Endodermal cell (in vitro differentiated cells): Measurements from ENCODE around the gene TMEM87B. TPM values are rescaled to one million over a fixed set of nuclear protein-coding genes. Genes with fewer than 3 reads are reported as not detected.
A peak's percentile ranks its signal among the peaks of the same experiment; 100 is the strongest.
"Not testable (repeated sequence)": the region's sequence is repeated elsewhere in the genome, so short reads cannot be mapped to it uniquely, and the experiment has no call there.

ENCODE experiments used
- DNase-seq: peaks from one replicate; pipeline ENCODE4 v3.0.0-alpha.2; 2017
- H3K27ac ChIP-seq: 2 replicates; pipeline ENCODE4 v1.5.1; 2013; ENCODE audit warnings: mild to moderate bottlenecking, low read depth, low read length, moderate library complexity
- H3K27me3 ChIP-seq: 2 replicates; pipeline ENCODE4 v1.6.1; 2013; ENCODE audit warnings: mild to moderate bottlenecking, low read length, moderate library complexity; ENCODE audit not compliant: insufficient read depth, control insufficient read depth, poor library complexity, severe bottlenecking
- H3K36me3 ChIP-seq: 2 replicates; pipeline ENCODE4 v1.7.0; 2013; ENCODE audit warnings: mild to moderate bottlenecking, low read length, moderate library complexity; ENCODE audit not compliant: control insufficient read depth, insufficient read depth
- H3K4me1 ChIP-seq: one replicate; pipeline ENCODE4 v1.7.0; 2013; ENCODE audit warnings: low read length; ENCODE audit not compliant: control insufficient read depth, insufficient read depth
- H3K4me3 ChIP-seq: 2 replicates; pipeline ENCODE4 v1.5.1; 2013; ENCODE audit warnings: mild to moderate bottlenecking, low read length, moderate library complexity
- H3K9ac ChIP-seq: 2 replicates; pipeline ENCODE4 v1.6.1; 2013; ENCODE audit warnings: mild to moderate bottlenecking, low read length, moderate library complexity; ENCODE audit not compliant: poor library complexity, severe bottlenecking; ENCODE audit errors: extremely low read depth
- H3K9me3 ChIP-seq: 2 replicates; pipeline ENCODE4 v1.6.1; 2013; ENCODE audit warnings: mild to moderate bottlenecking, low read length, moderate library complexity; ENCODE audit not compliant: control insufficient read depth
- H3K27ac Mint-ChIP-seq: 2 replicates; pipeline ENCODE4 v1.8.0; 2020; ENCODE audit warnings: mixed read lengths
- H3K27me3 Mint-ChIP-seq: 2 replicates; pipeline ENCODE4 v1.8.0; 2021; ENCODE audit warnings: mild to moderate bottlenecking, mixed read lengths; ENCODE audit not compliant: insufficient read depth
- H3K36me3 Mint-ChIP-seq: 2 replicates; pipeline ENCODE4 v1.8.0; 2020; ENCODE audit warnings: low read depth, mixed read lengths
- H3K4me1 Mint-ChIP-seq: 2 replicates; pipeline ENCODE4 v1.8.0; 2020; ENCODE audit warnings: mixed read lengths
- H3K4me3 Mint-ChIP-seq: 2 replicates; pipeline ENCODE4 v1.8.0; 2020; ENCODE audit warnings: mild to moderate bottlenecking, moderate library complexity, mixed read lengths
- H3K9me3 Mint-ChIP-seq: 2 replicates; pipeline ENCODE4 v1.8.0; 2020; ENCODE audit warnings: mild to moderate bottlenecking, mixed read lengths
- CTCF ChIP-seq: fragments of 200-600 bp; sonication (generic); conservative IDR thresholded peaks from 2 replicates; pipeline ENCODE4 v1.5.0; 2021; ENCODE audit warnings: antibody characterized with exemption, mild to moderate bottlenecking
- WGBS, 2 experiments: methylation state at CpG; one replicate each; pipeline versions ENCODE4 v1.1.5 to v1.1.7; 2013; ENCODE audit warnings: missing lambda C conversion rate in 2 of 2, mixed read lengths in 1 of 2; ENCODE audit not compliant: insufficient coverage in 1 of 2, insufficient read length in 1 of 2; 5-methylcytosine and 5-hydroxymethylcytosine counted together
- total RNA-seq, 2 donors: library from RNA; stranded (reverse); fragmentation: NEBNext Ultra II Directional in 1 of 2; extraction: Animal tissue kit (Norgen Biotek cat#: 25700) in 1 of 2; gene quantifications; 2 replicates in 1 of 2; 3 replicates in 1 of 2; pipeline ENCODE4 v1.2.1, GENCODE V29; 2021

Gene TMEM87B
- total RNA-seq, 2 donors from 2014 or later, result 20.2 to 22.3 TPM

DNA sequence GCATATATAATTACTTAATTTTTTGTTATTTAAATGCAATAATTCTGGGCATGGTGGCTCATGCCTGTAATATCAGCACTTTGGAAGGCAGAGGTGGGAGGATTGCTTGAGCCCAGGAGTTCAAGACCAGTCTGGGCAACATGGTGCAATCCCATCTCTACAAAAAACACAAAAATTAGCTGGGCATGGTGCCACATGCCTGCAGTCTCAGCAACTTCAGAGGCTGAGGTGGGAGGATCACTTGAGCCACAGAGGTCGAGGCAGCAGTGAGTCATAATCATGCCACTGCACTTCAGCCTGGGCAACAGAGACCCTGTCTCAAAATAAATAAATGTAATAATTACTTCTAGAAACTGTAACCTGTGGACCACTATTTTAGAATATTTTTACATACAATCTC, 21.5 kb upstream of the TMEM87B start:
- no peak overlapping the region for H3K4me3 ChIP-seq
- WGBS, 2 experiments, result 90% methylated on average over 1 of the region's 1 CpG; no CpG with 5 or more reads in 1 of the 2 experiments
- peaks cover 20% of the 10 kb centered on the region for H3K36me3 Mint-ChIP-seq
- no peak overlapping the region for H3K27ac ChIP-seq
- peaks cover 58% of the 10 kb centered on the region for H3K9me3 ChIP-seq
- H3K4me3 Mint-ChIP-seq, result no peak overlapping the region
- no peak overlapping the region for H3K9ac ChIP-seq
- TF ChIP-seq CTCF, result no peak
- peaks cover 33% of the 10 kb centered on the region for H3K9me3 Mint-ChIP-seq
- DNase-seq, result no peak
- H3K4me1 ChIP-seq, result no peaks in the 10 kb centered on the region
- H3K27me3 ChIP-seq, result no peaks in the 10 kb centered on the region
- H3K4me1 Mint-ChIP-seq, result peaks cover 10% of the 10 kb centered on the region
- H3K27ac Mint-ChIP-seq, result no peak overlapping the region
- H3K36me3 ChIP-seq, result peaks cover 14% of the 10 kb centered on the region
- H3K27me3 Mint-ChIP-seq, result no peaks in the 10 kb centered on the region

GRCh38 chr2:112034924-112035323, 20.1 kb upstream of the TMEM87B start:
- H3K9me3 ChIP-seq, result peaks cover 62% of the 10 kb centered on the region
- DNase-seq, result no peak

GRCh38 chr2:112035786-112036185, 19.3 kb upstream of the TMEM87B start:
- WGBS, 2 experiments, result 100% methylated on average over 1 of the region's 1 CpG
- H3K36me3 ChIP-seq, result no peaks in the 10 kb centered on the region
- peaks cover 2% of the 10 kb centered on the region for H3K36me3 Mint-ChIP-seq
- no peak for TF ChIP-seq CTCF
- no peak overlapping the region for H3K27ac ChIP-seq
- no peaks in the 10 kb centered on the region for H3K27me3 Mint-ChIP-seq
- no peak overlapping the region for H3K4me3 Mint-ChIP-seq
- DNase-seq, result no peak
- H3K9me3 Mint-ChIP-seq, result peaks cover 36% of the 10 kb centered on the region
- H3K9me3 ChIP-seq, result peaks cover 60% of the 10 kb centered on the region
- H3K4me1 ChIP-seq, result no peaks in the 10 kb centered on the region
- peaks cover 25% of the 10 kb centered on the region for H3K4me1 Mint-ChIP-seq
- H3K27me3 ChIP-seq, result no peaks in the 10 kb centered on the region
- H3K4me3 ChIP-seq, result peak overlapping the region; percentile 75
- H3K27ac Mint-ChIP-seq, result no peak overlapping the region
- H3K9ac ChIP-seq, result no peak overlapping the region

More at GRCh38 chr2:112034924-112035323, 20.1 kb upstream of the TMEM87B start:
- H3K36me3 Mint-ChIP-seq, result peaks cover 8% of the 10 kb centered on the region
- Histone ChIP-seq H3K27ac (no peak overlapping the region), H3K4me1 (no peaks in the 10 kb centered on the region), H3K27me3 (no peaks in the 10 kb centered on the region), H3K36me3 (peaks cover 3% of the 10 kb centered on the region), H3K4me3 (no peak overlapping the region), H3K9ac (no peak overlapping the region)
- no peak overlapping the region for H3K27ac Mint-ChIP-seq
- H3K4me1 Mint-ChIP-seq, result peaks cover 17% of the 10 kb centered on the region
- no peak for TF ChIP-seq CTCF
- H3K9me3 Mint-ChIP-seq, result peaks cover 38% of the 10 kb centered on the region
- H3K4me3 Mint-ChIP-seq, result no peak overlapping the region
- WGBS, 2 experiments, result 64 to 75% methylated on average over 2 to 3 of the region's 3 CpGs
- no peaks in the 10 kb centered on the region for H3K27me3 Mint-ChIP-seq

- not testable (repeated sequence) for H3K36me3 Mint-ChIP-seq, H3K27ac ChIP-seq, H3K4me1 ChIP-seq, H3K27me3 Mint-ChIP-seq, H3K27me3 ChIP-seq, H3K36me3 ChIP-seq, H3K4me3 Mint-ChIP-seq, H3K9ac ChIP-seq
- Mint-ChIP-seq H3K27ac (peak overlapping the region; percentile 90), H3K9me3 (peaks cover 48% of the 10 kb centered on the region), H3K4me1 (peaks cover 47% of the 10 kb centered on the region)
- Histone ChIP-seq H3K9me3 (peaks cover 58% of the 10 kb centered on the region), H3K4me3 (peak overlapping the region; percentile 75)
- WGBS, 2 experiments, result 71 to 86% methylated on average over 7 to 12 of the region's 12 CpGs
- DNase-seq, result peak; percentile 90
Measured at GRCh38 chr2:112039556-112039955, 15.5 kb upstream of the TMEM87B start.

- not testable (repeated sequence) for H3K27me3 ChIP-seq, H3K36me3 ChIP-seq, H3K36me3 Mint-ChIP-seq, H3K4me3 Mint-ChIP-seq, H3K4me1 ChIP-seq, H3K27me3 Mint-ChIP-seq, H3K9ac ChIP-seq, H3K4me3 ChIP-seq, H3K27ac ChIP-seq
- H3K9me3 Mint-ChIP-seq, result peaks cover 49% of the 10 kb centered on the region
- H3K4me1 Mint-ChIP-seq, result peaks cover 47% of the 10 kb centered on the region
- peak overlapping the region; percentile 90 for H3K27ac Mint-ChIP-seq
- DNase-seq, result peak; percentile 80
- peaks cover 58% of the 10 kb centered on the region for H3K9me3 ChIP-seq
- WGBS, 2 experiments, result 47 to 51% methylated on average over 2 of the region's 2 CpGs
Measured at GRCh38 chr2:112040066-112040465, 15.0 kb upstream of the TMEM87B start.
